Chondrocyte (in vitro differentiated cells): Measurements from ENCODE around the gene LMO1. TPM values are rescaled to one million over a fixed set of nuclear protein-coding genes. Genes with fewer than 3 reads are reported as not detected.

Experiments used
- DNase-seq: peaks from one replicate; pipeline ENCODE4 v3.0.0; 2021; ENCODE audit warnings: mixed read lengths, low spot score
- H3K27ac Mint-ChIP-seq: one replicate; pipeline ENCODE4 v1.8.0; 2021; ENCODE audit warnings: mild to moderate bottlenecking, moderate library complexity, mixed read lengths; ENCODE audit not compliant: unreplicated experiment
- H3K27me3 Mint-ChIP-seq: 2 replicates; pipeline ENCODE4 v1.8.0; 2021; ENCODE audit warnings: low read depth, mixed read lengths
- H3K36me3 Mint-ChIP-seq: 2 replicates; pipeline ENCODE4 v1.8.0; 2021; ENCODE audit warnings: low read depth, mixed read lengths
- H3K4me1 Mint-ChIP-seq: 2 replicates; pipeline ENCODE4 v1.8.0; 2021; ENCODE audit warnings: low read depth, mild to moderate bottlenecking, mixed read lengths
- H3K4me3 Mint-ChIP-seq: one replicate; pipeline ENCODE4 v1.8.0; 2021; ENCODE audit warnings: mild to moderate bottlenecking, moderate library complexity, mixed read lengths; ENCODE audit not compliant: unreplicated experiment
- H3K9me3 Mint-ChIP-seq: 2 replicates; pipeline ENCODE4 v1.8.0; 2021; ENCODE audit warnings: low read depth, mixed read lengths
- total RNA-seq: library from RNA; stranded (reverse); gene quantifications from 3 replicates; pipeline ENCODE4 v1.2.1, GENCODE V29; 2021
- TF ChIP-seq, protein P1 (sequence below): fragments of 200-600 bp; sonication (generic); IDR thresholded peaks from 2 replicates; pipeline ENCODE4 v1.5.0; 2021; ENCODE audit warnings: antibody characterized with exemption, mild to moderate bottlenecking, moderate library complexity

The LMO1 gene
- total RNA-seq, 1 donor from 2014 or later = not detected

DNA sequence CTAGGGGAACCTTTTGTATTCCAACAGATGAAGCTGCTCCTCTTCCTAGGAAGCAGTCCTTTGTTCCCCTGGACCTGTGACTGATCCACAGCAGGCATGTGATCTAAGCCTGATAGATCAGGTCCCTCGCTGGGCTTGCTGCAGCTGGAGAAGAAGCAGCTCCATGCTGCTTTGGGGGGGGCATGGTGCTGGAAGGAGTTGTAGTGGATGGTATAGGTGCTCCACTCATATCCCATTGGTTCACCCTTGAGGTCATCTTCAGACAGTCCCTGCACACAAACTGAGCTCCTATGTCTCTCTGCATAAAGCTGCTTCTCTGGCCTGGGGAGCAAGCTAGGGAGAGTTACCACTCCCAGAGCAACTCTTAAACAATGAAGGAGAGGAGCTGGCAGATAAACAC is 85.4 kb downstream of the LMO1 start:
- TF ChIP-seq, protein P1, sequence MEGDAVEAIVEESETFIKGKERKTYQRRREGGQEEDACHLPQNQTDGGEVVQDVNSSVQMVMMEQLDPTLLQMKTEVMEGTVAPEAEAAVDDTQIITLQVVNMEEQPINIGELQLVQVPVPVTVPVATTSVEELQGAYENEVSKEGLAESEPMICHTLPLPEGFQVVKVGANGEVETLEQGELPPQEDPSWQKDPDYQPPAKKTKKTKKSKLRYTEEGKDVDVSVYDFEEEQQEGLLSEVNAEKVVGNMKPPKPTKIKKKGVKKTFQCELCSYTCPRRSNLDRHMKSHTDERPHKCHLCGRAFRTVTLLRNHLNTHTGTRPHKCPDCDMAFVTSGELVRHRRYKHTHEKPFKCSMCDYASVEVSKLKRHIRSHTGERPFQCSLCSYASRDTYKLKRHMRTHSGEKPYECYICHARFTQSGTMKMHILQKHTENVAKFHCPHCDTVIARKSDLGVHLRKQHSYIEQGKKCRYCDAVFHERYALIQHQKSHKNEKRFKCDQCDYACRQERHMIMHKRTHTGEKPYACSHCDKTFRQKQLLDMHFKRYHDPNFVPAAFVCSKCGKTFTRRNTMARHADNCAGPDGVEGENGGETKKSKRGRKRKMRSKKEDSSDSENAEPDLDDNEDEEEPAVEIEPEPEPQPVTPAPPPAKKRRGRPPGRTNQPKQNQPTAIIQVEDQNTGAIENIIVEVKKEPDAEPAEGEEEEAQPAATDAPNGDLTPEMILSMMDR = no peak
- no peak for DNase-seq
- H3K4me3 Mint-ChIP-seq = no peak overlapping the region
- no peaks in the 10 kb centered on the region for H3K4me1 Mint-ChIP-seq
- no peaks in the 10 kb centered on the region for H3K36me3 Mint-ChIP-seq
- H3K27me3 Mint-ChIP-seq = peaks cover 44% of the 10 kb centered on the region
- H3K27ac Mint-ChIP-seq = no peak overlapping the region
- H3K9me3 Mint-ChIP-seq = no peaks in the 10 kb centered on the region

DNA sequence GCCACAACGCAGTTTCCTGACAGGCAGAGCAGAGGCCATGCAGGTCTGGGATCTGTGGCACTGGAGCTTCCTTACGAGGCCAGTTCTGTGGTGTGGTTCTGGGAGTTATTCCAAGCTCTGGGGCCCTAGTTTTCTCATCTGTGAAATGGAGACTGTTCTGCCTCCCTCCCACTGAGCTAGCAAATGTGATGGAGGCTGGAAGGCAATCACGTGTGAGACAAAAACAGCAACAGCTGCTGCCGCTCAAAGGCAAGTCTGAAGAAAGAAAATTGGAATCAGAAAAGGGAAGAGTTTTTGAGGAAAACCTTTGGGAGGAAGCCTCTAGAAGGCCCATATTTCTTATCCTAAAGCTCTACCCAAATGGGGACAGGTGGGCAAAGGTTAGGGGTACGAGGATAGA is 86.5 kb downstream of the LMO1 start:
- Mint-ChIP-seq H3K27me3 (peaks cover 40% of the 10 kb centered on the region), H3K4me1 (no peaks in the 10 kb centered on the region), H3K4me3 (no peak overlapping the region), H3K36me3 (no peaks in the 10 kb centered on the region), H3K27ac (no peak overlapping the region), H3K9me3 (no peaks in the 10 kb centered on the region)
- TF ChIP-seq, protein P1 = no peak
- no peak for DNase-seq

Other genes with a start within 250 kb of the LMO1 start
- gene TUB, start 182.7 kb downstream of the LMO1 start, total RNA-seq = 14.1 to 17.2 TPM (median 14.3 TPM) in 3 replicates
- gene RIC3, start 94.9 kb downstream of the LMO1 start, total RNA-seq = 0.12 to 0.41 TPM in 2 of 3 replicates, not detected in the other